DMS153 treated with DMSO at 0.1 percent for 48 hours (cell line): ENCODE results near the gene CLDN24.

Experiments used
- DNase-seq: peaks from one replicate; lab custom pipeline; 2025; ENCODE audit not compliant: unreplicated experiment; lab: John Stamatoyannopoulos, UW

The CLDN24 gene

DNA sequence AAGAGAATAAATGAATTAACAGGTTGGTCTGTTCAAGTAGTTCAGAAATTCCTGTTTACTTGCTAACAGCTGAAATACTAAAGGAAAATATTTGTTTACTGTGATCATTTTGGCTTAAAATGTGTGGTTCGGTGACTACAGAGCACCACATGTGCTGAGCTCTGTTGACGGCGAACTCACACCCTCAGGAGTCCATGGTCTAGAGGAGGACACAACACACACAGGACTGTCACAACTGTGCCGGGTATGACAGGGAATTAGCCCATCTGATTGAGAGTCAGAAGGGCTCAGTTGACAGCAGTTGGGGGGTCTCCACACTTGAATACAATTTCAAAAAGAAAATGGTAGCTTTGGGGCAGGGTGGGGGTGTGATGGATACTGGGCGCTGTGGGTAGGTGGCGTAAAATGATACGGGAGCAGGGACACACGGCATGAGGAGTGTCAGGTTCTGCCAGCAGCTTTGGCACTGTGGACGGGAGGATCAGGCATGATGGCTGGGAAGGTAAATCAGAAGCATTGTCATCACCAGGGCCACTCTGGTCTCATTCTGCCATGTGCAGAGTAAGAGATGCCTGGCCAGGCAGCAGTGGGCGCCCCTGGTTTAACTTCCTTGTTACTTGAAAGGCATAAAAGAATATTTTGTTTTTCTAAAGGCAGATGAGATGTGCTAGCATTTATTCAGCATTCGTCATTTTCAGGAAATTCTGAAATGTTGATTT, 35.5 kb downstream of the CLDN24 start:
- no peak for DNase-seq

DNA sequence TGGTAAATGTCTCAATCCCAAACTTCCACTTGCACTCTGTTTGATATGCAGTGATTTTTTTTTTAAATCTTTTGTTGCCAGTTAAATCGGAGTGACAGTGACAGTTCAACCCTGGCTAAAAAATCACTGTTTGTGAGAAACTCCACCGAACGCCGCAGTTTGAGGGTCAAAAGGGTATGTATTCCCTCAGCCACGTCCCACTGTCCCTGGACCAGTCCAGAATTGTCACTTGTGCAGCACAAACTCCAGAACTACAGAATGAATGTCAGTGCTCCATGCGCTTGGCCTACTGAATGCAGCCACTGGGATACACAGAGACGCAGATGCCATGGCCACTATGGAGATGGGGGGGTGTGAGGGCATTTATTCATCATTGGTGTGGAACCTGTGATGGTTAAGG, 36.3 kb downstream of the CLDN24 start:
- DNase-seq: no peak

DNA sequence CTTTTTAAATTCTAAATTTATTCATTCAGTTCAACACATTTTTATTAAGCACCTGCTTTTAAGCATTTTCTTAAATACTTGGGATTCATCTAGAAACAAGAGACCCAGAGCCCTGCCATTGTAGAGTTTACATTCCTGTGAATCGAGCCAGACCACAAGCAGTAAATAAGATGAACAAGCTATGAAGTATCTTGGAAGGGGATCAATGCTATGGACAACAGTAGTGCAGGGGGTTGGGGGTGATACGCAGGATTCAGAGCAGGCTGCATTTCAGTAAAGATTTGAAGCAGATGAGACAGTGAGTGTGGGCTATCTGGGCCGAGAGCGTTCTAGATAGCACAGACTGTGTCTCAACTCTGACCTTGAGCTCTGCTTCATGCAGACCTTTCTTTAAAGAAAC, 37.3 kb downstream of the CLDN24 start:
- no peak for DNase-seq

DNA sequence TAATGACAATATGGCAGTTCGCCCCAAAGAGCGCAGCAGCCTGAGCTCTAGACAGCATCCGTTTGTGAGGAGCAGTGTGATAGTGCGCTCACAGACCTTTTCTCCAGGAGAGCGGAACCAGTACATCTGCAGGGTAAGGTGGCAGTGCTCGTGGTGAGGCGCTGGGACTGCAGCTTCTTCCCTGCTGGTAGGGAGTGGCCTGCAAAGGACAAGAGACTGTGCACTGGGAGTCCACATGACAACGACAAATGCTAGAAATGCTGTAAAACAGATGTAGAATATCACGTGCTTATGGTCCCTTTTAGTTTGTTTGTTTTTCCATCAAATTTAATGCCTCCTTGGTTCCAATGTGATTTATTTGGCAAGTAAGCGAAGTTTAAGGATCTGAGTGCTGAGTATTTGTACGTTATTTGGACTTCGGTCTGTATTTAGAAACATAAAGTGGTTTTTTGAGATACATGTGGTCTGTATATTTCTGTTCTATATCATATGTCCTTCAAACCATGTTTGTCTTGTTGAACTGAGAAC, 37.9 kb downstream of the CLDN24 start:
- DNase-seq: no peak

DNA sequence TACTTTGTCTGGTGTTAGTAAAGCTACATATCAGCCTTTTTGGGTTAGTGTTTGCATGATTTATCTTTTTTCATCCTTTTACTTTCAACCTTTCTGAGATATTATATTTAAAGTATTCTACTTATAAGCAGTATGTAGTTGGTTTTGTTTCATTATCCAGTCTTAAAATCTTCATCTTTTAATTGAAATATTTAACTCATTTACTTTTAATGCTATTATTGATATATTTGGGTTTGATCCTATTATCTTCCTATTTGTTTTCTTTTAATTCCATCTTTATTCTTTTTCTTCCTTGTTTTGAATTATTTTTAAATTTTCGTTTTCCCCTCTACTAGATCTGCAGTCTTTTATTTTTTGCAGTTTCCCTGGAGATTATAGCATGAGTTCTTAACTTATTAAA, 46.1 kb downstream of the CLDN24 start:
- DNase-seq: no peak

DNA sequence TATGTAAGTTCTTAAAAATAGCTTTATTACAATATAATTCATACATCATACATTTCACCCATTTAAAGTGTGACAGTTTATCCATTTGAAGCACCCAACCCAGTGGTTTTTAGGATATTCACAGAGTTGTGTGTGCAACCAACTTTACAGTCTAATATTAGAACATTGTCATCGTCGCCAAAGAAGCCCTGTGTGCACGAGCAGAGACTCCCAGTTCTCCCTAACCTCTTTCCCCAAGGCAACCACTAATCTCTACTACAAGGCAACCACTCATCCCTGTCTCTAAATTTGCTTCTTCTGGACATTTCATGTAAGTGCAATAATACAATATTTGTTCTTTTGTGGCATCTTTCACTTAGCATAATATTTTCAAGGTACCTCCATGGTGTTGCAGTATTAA, 49.8 kb downstream of the CLDN24 start:
- DNase-seq: no peak
